Uterus (tissue), 4 donors: ENCODE measurements around the gene UROC1. TPM values are rescaled to one million over a fixed set of nuclear protein-coding genes. Genes with fewer than 3 reads are reported as not detected.

Source experiments
- DNase-seq, 2 donors: peaks; one replicate each; pipeline ENCODE4 v3.0.0-alpha.2; 2019 to 2020
- H3K27ac ChIP-seq, 2 donors: fragments of 200-600 bp; sonication (generic); 1 replicate in 1 of 2; 2 replicates in 1 of 2; pipeline ENCODE4 v1.5.1; 2016 to 2018
- H3K27me3 ChIP-seq, 2 donors: fragments of 200-600 bp; sonication (generic); one replicate each; pipeline ENCODE4 v1.5.1; 2018 to 2019; ENCODE audit warnings: control low read depth in 1 of 2
- H3K36me3 ChIP-seq, 2 donors: fragments of 200-600 bp; sonication (generic); one replicate each; pipeline ENCODE4 v1.5.1; 2019; ENCODE audit warnings: control low read depth in 1 of 2
- H3K4me1 ChIP-seq, 2 donors: fragments of 200-600 bp; sonication (generic); one replicate each; pipeline ENCODE4 v1.5.1; 2018 to 2019; ENCODE audit warnings: control low read depth in 1 of 2
- H3K4me3 ChIP-seq, 2 donors: fragments of 200-600 bp; sonication (generic); 1 replicate in 1 of 2; 2 replicates in 1 of 2; pipeline ENCODE4 v1.5.1; 2018 to 2019; ENCODE audit warnings: mild to moderate bottlenecking in 1 of 2
- H3K9me3 ChIP-seq, 2 donors: fragments of 200-600 bp; sonication (generic); one replicate each; pipeline ENCODE4 v1.5.1; 2019; ENCODE audit warnings: control low read depth in 1 of 2
- POLR2A ChIP-seq, 2 donors: fragments of 450-650 bp; IDR thresholded peaks; one replicate each; pipeline ENCODE4 v1.6.1; 2016; ENCODE audit warnings: antibody characterized with exemption in 2 of 2, mild to moderate bottlenecking in 1 of 2, moderate library complexity in 1 of 2
- intact Hi-C: fragments of 100-400 bp; cut with DNase I; formaldehyde crosslinking; loops from one replicate; pipeline ENCODE4 v1.15.1; 2023; ENCODE audit warnings: low total_unique reads
- total RNA-seq, 4 donors: library from RNA; depleted of rRNA in 3 of 4; stranded (reverse); fragments of >200 nt in 3 of 4; gene quantifications; one replicate each; pipeline versions ENCODE4 v1.1.0 to v1.2.4, GENCODE V29; 2014 to 2023
- TF ChIP-seq, protein P1 (sequence below), 4 experiments: fragments of 200-600 bp in 2 of 4; fragments of 450-650 bp in 2 of 4; sonication (generic) in 2 of 4; IDR thresholded peaks; one replicate each; pipeline ENCODE4 v1.5.1; 2016 to 2019; ENCODE audit warnings: antibody characterized with exemption in 4 of 4, mild to moderate bottlenecking in 2 of 4, moderate library complexity in 1 of 4
- donor health status: DM: yes; HTN: yes; CAD: no.

Gene UROC1
- total RNA-seq, 4 donors from 2014 or later = 0.07 TPM; not detected in 3

DNA sequence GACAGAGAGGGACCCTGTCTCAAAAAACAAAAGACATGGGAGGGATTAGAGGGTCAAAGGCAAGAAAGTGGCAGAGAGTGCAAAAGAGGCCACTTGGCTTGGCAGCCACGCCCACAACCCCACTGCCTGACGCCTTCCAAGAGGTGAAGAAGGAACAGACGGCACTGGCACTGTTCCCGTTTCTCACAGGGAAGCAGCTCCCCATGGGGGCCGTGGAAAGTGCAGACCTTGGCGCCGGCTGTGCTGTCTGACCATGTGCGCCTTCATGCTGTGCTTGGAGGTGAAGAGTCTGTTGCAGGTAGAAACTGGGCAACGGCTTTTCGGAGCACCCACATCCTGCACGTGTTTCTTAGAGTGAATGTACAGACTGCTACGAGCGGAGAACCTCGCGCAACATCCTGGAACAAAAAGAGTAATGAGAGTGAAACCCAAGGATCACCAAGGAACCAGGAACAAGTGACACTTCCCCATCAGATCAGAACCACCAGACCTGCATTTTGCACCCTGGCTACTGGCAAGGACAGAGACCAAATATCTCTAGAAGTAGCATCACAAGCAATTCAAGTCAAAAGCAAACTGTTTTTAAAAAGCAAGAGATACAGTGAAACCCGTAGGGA, 51.5 kb downstream of the UROC1 start:
- Histone ChIP-seq H3K9me3 (no peaks in the 10 kb centered on the region), H3K4me3 (no peak overlapping the region), H3K27ac (no peak overlapping the region), H3K27me3 (no peaks in the 10 kb centered on the region), H3K36me3 (no peaks in the 10 kb centered on the region), H3K4me1 (no peaks in the 10 kb centered on the region)
- TF ChIP-seq, protein P1, sequence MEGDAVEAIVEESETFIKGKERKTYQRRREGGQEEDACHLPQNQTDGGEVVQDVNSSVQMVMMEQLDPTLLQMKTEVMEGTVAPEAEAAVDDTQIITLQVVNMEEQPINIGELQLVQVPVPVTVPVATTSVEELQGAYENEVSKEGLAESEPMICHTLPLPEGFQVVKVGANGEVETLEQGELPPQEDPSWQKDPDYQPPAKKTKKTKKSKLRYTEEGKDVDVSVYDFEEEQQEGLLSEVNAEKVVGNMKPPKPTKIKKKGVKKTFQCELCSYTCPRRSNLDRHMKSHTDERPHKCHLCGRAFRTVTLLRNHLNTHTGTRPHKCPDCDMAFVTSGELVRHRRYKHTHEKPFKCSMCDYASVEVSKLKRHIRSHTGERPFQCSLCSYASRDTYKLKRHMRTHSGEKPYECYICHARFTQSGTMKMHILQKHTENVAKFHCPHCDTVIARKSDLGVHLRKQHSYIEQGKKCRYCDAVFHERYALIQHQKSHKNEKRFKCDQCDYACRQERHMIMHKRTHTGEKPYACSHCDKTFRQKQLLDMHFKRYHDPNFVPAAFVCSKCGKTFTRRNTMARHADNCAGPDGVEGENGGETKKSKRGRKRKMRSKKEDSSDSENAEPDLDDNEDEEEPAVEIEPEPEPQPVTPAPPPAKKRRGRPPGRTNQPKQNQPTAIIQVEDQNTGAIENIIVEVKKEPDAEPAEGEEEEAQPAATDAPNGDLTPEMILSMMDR (IDR thresholded peaks at IDR 0.05) = no peak
- no peak for TF ChIP-seq POLR2A (IDR thresholded peaks at IDR 0.05)
- peak in 1 of 2 donors; percentile 17 for DNase-seq
- intact Hi-C loops = no loop called here

GRCh38 chr3:126464997-126465396, 52.6 kb downstream of the UROC1 start:
- Histone ChIP-seq H3K4me3 (no peak overlapping the region), H3K9me3 (no peaks in the 10 kb centered on the region), H3K27me3 (no peaks in the 10 kb centered on the region), H3K27ac (no peak overlapping the region), H3K4me1 (no peaks in the 10 kb centered on the region), H3K36me3 (no peaks in the 10 kb centered on the region)
- intact Hi-C loops = no loop called here
- TF ChIP-seq, protein P1 (IDR thresholded peaks at IDR 0.05) = no peak
- TF ChIP-seq POLR2A (IDR thresholded peaks at IDR 0.05) = no peak
- DNase-seq = peak in 1 of 2 donors; percentile 9

- DNase-seq = peak in 1 of 2 donors; percentile 7
- no peak for TF ChIP-seq POLR2A (IDR thresholded peaks at IDR 0.05)
- TF ChIP-seq, protein P1 (IDR thresholded peaks at IDR 0.05) = no peak
- Histone ChIP-seq H3K4me3 (no peak overlapping the region), H3K9me3 (no peaks in the 10 kb centered on the region), H3K4me1 (no peaks in the 10 kb centered on the region), H3K36me3 (no peaks in the 10 kb centered on the region), H3K27ac (no peak overlapping the region), H3K27me3 (no peaks in the 10 kb centered on the region)
- intact Hi-C loops = no loop called here
These were observed 53.1 kb downstream of the UROC1 start for GRCh38 chr3:126464494-126464893.

- no peak for TF ChIP-seq POLR2A (IDR thresholded peaks at IDR 0.05)
- TF ChIP-seq, protein P1 (IDR thresholded peaks at IDR 0.05) = no peak
- H3K36me3 ChIP-seq = no peaks in the 10 kb centered on the region
- intact Hi-C loops = no loop called here
These were observed 53.5 kb downstream of the UROC1 start for GRCh38 chr3:126464093-126464492.

DNA sequence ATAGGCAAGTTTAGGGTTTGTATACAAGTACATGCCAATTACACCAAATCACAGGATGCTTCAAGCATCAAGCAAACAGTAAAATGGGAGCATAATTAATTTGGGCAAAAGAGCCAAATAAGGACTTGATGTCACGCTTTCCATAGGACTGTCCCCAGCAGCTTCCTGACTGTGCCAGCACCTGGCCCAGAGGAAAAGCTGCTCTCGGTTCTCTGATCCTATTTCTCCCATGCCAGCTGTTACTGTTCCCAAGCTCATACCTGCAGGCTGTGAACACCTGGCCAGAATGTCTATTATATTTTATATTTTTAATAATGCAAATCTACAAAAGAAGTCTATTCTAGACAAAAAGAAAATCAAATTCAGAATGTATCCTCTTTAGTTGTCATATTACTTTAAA, 54.1 kb downstream of the UROC1 start:
- Histone ChIP-seq H3K36me3 (no peaks in the 10 kb centered on the region), H3K27me3 (no peaks in the 10 kb centered on the region), H3K4me1 (no peaks in the 10 kb centered on the region), H3K4me3 (no peak overlapping the region), H3K9me3 (no peaks in the 10 kb centered on the region), H3K27ac (no peak overlapping the region)
- intact Hi-C loops = no loop called here
- TF ChIP-seq, protein P1 (IDR thresholded peaks at IDR 0.05) = no peak
- TF ChIP-seq POLR2A (IDR thresholded peaks at IDR 0.05) = no peak
- no peak for DNase-seq

More at GRCh38 chr3:126464093-126464492, 53.5 kb downstream of the UROC1 start:
- no peaks in the 10 kb centered on the region for H3K4me1 ChIP-seq
- no peak overlapping the region for H3K27ac ChIP-seq
- no peaks in the 10 kb centered on the region for H3K9me3 ChIP-seq
- peak in 1 of 2 donors; percentile 2 for DNase-seq
- no peaks in the 10 kb centered on the region for H3K27me3 ChIP-seq
- H3K4me3 ChIP-seq = no peak overlapping the region
